ENCODE measurements around the gene AP2S1.

The AP2S1 gene

DNA sequence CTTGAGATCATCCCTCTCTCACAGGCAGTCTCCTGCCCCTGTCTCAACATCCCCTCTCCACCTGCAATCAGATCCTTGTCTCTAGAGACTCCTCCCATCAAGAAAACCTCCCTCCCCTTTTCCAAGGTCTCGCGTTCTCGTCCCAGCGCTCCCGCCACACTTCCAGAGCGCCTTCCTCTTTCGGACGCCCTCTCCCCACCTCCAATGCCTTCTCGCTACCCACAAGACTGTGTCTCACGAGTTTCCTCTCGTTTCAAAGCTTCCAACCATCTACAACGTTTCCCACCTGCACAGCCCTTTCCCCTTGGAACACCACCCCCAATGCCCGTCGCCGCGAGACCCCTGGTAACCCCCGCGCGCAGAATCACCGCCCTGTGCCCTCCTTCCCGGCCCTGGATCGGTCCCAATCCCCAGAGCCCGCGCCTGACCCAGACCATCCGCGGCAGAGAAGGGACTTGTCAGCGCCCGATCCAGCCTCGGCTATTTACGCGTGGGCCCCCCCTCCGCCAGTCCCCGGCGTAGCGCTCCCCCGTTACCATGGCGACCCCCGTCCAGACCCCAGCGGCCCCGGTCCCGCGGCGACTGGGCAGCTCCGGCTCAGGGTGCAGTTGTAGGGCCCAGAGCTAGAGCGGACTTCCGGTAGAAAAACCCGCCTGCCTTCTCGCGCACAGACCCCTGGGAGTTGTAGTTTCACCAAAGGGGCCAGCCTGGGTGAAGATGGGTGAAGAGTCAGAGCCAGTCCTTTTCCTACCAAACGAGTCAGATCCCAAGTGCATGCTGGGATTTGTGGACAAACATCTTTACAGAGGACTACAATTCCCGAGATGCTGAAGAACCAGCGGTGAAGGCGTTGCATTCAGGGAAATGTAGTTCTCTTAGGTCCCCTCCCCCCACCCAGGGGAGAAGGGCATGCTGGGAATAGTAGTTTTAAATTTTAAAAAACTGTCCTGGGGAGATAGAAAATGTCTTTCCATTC lies at the start of gene AP2S1:
TSS of gene AP2S1 (minus strand) at position 619 of the 976 bp plus-strand sequence. CDS start at position 539, 80 bp downstream.
- peak within 1 kb of the TSS; percentile 92 for H3K27ac ChIP-seq
- TF ChIP-seq, protein P1, sequence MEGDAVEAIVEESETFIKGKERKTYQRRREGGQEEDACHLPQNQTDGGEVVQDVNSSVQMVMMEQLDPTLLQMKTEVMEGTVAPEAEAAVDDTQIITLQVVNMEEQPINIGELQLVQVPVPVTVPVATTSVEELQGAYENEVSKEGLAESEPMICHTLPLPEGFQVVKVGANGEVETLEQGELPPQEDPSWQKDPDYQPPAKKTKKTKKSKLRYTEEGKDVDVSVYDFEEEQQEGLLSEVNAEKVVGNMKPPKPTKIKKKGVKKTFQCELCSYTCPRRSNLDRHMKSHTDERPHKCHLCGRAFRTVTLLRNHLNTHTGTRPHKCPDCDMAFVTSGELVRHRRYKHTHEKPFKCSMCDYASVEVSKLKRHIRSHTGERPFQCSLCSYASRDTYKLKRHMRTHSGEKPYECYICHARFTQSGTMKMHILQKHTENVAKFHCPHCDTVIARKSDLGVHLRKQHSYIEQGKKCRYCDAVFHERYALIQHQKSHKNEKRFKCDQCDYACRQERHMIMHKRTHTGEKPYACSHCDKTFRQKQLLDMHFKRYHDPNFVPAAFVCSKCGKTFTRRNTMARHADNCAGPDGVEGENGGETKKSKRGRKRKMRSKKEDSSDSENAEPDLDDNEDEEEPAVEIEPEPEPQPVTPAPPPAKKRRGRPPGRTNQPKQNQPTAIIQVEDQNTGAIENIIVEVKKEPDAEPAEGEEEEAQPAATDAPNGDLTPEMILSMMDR (IDR thresholded peaks at IDR 0.05), result no peak
- no peak for TF ChIP-seq ZFX (IDR thresholded peaks at IDR 0.05; ENCODE audit: borderline replicate concordance)

DNA sequence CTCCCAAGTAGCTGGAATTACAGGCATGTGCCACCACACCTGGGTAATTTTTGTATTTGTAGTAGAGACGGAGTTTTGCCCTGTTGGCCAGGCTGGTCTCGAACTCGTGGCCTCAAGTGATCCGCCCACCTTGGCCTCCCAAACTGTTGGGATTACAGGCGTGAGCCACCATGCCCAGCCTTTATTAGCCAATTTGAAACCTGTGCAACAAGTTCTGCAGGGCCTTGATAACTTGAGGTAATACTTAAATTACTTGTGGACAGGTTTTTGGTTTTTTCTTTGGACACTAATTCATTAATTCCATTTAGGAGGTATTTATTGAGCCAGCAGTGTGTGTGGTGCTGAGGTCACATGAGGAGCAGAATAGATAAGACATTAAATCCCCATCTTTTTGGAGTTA lies 49.7 kb upstream of the AP2S1 start:
- TF ChIP-seq, protein P1 (IDR thresholded peaks at IDR 0.05), result no peak
- peak overlapping the region; percentile 49; the same call in 1 of the 2 replicates for H3K27ac ChIP-seq

DNA sequence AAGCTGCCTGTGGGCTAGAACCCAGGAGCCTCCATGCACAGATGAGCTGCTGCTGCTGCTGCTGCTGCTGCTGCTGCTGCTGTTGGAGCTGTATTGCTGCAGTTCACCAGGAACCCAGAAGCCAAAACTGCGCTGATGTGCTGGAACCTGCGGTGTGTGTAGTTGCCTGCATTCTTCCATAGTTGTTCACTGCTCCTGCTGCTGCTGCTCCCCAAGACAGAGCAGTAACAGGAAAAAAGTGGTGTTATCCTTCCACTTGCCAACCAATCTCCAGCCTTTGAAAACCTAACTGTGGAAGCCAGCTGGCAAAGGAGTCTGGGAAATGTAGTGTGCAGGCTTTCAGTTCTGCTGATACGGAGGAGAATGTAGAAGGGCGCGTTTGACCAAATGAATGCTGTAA lies 48.1 kb upstream of the AP2S1 start:
- TF ChIP-seq, protein P1 (IDR thresholded peaks at IDR 0.05), result no peak
- TF ChIP-seq ZFX (IDR thresholded peaks at IDR 0.05; ENCODE audit: borderline replicate concordance), result no peak
- no peak overlapping the region for H3K27ac ChIP-seq

DNA sequence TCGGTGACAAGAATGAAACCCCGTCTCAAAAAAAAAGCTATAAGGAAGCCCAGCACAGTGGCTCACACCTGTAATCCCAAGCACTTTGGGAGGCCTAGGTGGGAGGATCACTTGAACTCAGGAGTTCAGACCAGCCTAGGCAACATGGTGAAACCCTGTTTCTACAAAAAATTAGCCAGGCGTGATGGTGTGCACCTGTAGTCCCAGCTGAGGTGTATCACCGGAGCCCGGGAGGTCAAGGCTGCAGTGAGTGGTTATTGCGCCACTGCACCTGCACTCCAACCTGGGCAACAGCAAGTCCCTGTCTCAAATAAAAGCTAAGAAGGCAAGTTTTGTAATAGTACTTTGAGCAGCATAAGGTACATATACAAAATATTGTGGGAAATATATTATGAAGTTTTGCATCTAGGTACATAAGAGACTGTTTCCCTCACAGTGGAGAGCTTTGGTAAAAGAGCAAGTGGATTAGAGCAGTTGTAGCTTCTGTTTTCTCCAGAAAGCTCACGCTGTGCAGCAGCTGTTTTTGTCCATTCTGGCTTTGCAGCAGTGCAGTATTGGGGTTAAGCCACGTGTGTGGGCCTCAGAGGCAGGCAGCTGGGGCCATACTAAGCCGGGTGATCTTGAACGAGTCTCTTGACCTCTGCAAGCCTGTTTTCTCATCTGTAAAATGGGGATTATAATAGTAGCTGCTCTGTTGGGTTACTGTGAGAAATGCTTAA lies 45.6 kb upstream of the AP2S1 start:
- TF ChIP-seq ZFX (IDR thresholded peaks at IDR 0.05; ENCODE audit: borderline replicate concordance), result no peak
- TF ChIP-seq, protein P1 (IDR thresholded peaks at IDR 0.05), result no peak
- H3K27ac ChIP-seq, result 0 out of 2 replicates have a peak overlapping the region, but pooled peaks have one; percentile 20

DNA sequence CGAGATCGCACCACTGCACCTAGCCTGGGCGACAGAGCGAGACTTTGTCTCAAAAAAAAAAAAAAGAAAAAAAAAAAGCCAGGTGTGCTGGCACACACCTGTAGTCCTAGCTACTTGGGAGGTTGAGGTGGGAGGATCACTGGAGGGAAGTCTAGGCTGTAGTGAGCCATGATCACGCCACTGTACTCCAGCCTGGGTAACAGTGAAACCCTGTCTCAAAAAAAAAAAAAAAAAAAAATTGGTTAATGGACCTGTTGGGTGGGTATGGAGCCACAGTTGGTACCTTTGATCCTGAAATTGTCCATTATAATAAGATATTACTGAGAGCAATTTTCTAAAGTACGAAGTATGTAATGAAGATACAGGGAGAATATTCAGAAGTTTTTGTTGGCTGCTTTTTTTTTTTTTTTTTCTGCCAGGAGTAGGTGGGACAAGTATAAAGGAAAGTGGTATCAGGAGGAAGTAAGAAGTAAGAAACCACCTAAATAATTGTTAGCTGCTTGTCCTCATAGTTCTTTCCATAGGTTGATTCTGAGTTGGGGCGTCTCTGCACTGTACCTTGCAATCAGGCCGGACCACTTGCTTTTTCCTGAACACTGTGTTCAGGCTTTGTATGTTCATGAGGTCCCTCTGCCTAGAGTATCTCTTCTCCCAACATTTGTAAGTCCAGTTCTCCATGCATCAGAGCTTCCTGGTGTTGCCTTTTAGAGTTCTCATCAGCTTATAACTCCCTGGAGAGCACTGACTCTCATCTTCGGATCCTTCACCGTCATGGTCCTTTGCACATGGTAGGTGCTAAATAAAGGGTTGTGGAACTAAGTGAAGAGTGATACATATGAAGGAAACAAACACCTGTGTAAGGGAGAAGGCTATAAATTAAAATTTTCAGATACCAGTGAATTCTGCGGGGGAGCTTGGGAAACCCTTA lies 41.9 kb upstream of the AP2S1 start:
- H3K27ac ChIP-seq, result no peak overlapping the region
- TF ChIP-seq ZFX (IDR thresholded peaks at IDR 0.05; ENCODE audit: borderline replicate concordance), result no peak
- TF ChIP-seq, protein P1 (IDR thresholded peaks at IDR 0.05), result no peak

DNA sequence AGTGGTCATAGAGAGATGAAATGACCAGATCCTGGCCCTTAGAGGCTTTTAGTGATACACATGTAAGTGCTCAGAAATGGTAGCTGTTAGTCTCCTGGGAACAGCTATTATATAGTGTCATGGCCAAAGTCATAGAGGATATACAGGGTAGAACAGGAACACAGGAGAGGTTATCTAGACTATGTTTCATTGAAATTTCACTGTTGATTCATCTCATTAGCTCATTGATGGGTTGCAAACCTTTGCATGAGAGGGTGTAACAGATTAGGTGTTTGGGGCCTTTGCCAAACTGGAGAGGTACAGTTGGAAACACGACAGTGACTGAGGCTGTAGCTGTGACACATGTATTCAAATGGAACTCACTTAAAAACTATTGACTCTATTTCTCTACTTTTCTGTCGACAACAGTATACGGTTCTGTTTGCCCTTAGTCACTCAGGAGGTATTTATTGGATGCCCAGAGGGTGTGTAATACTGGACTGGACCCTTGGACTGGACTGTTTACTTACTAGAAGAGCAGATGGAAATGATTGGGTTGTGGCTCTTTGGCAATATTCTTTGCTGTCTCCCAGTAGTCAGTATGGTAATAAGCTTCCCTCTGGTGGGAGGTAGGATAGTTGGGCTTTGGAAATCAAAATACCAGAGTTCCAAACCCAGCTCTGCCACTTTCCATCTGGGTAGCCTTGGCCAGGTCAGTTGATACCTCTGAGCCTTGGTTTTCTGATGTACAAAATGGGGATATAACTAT lies 40.0 kb upstream of the AP2S1 start:
- no peak for TF ChIP-seq ZFX (IDR thresholded peaks at IDR 0.05; ENCODE audit: borderline replicate concordance)
- TF ChIP-seq, protein P1 (IDR thresholded peaks at IDR 0.05), result no peak
- H3K27ac ChIP-seq, result peak overlapping the region; percentile 78
